ENCODE data around the gene SLC18A3.

DNA sequence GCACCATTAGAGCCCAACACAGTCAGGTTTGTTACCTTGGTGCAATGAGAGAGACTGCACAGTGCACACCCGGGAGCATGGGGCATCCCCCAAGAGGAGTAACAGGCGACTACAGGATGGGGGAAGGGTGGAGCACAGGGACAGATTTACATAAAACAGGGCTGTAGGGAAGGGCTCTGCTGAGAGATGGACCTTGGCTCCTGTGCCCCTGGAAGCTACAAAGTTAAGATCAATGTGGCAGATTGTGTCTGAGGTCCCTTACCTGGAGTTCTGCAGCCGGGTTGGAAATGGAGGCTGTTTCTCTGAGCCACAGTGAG, 13.7 kb upstream of the SLC18A3 start:
- no peak for TF ChIP-seq EZH2 (IDR thresholded peaks at IDR 0.05; ENCODE audit: low read depth, unreplicated experiment)
- TF ChIP-seq, protein P1, sequence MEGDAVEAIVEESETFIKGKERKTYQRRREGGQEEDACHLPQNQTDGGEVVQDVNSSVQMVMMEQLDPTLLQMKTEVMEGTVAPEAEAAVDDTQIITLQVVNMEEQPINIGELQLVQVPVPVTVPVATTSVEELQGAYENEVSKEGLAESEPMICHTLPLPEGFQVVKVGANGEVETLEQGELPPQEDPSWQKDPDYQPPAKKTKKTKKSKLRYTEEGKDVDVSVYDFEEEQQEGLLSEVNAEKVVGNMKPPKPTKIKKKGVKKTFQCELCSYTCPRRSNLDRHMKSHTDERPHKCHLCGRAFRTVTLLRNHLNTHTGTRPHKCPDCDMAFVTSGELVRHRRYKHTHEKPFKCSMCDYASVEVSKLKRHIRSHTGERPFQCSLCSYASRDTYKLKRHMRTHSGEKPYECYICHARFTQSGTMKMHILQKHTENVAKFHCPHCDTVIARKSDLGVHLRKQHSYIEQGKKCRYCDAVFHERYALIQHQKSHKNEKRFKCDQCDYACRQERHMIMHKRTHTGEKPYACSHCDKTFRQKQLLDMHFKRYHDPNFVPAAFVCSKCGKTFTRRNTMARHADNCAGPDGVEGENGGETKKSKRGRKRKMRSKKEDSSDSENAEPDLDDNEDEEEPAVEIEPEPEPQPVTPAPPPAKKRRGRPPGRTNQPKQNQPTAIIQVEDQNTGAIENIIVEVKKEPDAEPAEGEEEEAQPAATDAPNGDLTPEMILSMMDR (conservative IDR thresholded peaks at IDR 0.05; ENCODE audit: low read depth in 2 of 2) = no peak
- TF ChIP-seq JUNB (IDR thresholded peaks at IDR 0.05; ENCODE audit: unreplicated experiment) = no peak
- TF ChIP-seq STAT1 (IDR thresholded peaks at IDR 0.05; ENCODE audit: unreplicated experiment) = no peak
- TF ChIP-seq EZH2phosphoT487 (IDR thresholded peaks at IDR 0.05; ENCODE audit: unreplicated experiment) = no peak
- no peak for TF ChIP-seq POLR2AphosphoS5 (IDR thresholded peaks at IDR 0.05; ENCODE audit: low read depth)
- TF ChIP-seq CREB1 (CRISPR knock-in tag; IDR thresholded peaks at IDR 0.05; ENCODE audit: low read depth) = no peak
- TF ChIP-seq, protein P2, sequence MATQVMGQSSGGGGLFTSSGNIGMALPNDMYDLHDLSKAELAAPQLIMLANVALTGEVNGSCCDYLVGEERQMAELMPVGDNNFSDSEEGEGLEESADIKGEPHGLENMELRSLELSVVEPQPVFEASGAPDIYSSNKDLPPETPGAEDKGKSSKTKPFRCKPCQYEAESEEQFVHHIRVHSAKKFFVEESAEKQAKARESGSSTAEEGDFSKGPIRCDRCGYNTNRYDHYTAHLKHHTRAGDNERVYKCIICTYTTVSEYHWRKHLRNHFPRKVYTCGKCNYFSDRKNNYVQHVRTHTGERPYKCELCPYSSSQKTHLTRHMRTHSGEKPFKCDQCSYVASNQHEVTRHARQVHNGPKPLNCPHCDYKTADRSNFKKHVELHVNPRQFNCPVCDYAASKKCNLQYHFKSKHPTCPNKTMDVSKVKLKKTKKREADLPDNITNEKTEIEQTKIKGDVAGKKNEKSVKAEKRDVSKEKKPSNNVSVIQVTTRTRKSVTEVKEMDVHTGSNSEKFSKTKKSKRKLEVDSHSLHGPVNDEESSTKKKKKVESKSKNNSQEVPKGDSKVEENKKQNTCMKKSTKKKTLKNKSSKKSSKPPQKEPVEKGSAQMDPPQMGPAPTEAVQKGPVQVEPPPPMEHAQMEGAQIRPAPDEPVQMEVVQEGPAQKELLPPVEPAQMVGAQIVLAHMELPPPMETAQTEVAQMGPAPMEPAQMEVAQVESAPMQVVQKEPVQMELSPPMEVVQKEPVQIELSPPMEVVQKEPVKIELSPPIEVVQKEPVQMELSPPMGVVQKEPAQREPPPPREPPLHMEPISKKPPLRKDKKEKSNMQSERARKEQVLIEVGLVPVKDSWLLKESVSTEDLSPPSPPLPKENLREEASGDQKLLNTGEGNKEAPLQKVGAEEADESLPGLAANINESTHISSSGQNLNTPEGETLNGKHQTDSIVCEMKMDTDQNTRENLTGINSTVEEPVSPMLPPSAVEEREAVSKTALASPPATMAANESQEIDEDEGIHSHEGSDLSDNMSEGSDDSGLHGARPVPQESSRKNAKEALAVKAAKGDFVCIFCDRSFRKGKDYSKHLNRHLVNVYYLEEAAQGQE (IDR thresholded peaks at IDR 0.05; ENCODE audit: unreplicated experiment) = no peak
- TF ChIP-seq, protein P3, sequence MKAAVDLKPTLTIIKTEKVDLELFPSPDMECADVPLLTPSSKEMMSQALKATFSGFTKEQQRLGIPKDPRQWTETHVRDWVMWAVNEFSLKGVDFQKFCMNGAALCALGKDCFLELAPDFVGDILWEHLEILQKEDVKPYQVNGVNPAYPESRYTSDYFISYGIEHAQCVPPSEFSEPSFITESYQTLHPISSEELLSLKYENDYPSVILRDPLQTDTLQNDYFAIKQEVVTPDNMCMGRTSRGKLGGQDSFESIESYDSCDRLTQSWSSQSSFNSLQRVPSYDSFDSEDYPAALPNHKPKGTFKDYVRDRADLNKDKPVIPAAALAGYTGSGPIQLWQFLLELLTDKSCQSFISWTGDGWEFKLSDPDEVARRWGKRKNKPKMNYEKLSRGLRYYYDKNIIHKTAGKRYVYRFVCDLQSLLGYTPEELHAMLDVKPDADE (IDR thresholded peaks at IDR 0.05) = no peak
- TF ChIP-seq NANOG (IDR thresholded peaks at IDR 0.05; ENCODE audit: borderline replicate concordance) = no peak
- TF ChIP-seq ZNF331 (CRISPR knock-in tag; IDR thresholded peaks at IDR 0.05; ENCODE audit: low read depth) = no peak
- TF ChIP-seq ZNF114 (CRISPR knock-in tag; IDR thresholded peaks at IDR 0.05) = no peak
- TF ChIP-seq, protein P4, sequence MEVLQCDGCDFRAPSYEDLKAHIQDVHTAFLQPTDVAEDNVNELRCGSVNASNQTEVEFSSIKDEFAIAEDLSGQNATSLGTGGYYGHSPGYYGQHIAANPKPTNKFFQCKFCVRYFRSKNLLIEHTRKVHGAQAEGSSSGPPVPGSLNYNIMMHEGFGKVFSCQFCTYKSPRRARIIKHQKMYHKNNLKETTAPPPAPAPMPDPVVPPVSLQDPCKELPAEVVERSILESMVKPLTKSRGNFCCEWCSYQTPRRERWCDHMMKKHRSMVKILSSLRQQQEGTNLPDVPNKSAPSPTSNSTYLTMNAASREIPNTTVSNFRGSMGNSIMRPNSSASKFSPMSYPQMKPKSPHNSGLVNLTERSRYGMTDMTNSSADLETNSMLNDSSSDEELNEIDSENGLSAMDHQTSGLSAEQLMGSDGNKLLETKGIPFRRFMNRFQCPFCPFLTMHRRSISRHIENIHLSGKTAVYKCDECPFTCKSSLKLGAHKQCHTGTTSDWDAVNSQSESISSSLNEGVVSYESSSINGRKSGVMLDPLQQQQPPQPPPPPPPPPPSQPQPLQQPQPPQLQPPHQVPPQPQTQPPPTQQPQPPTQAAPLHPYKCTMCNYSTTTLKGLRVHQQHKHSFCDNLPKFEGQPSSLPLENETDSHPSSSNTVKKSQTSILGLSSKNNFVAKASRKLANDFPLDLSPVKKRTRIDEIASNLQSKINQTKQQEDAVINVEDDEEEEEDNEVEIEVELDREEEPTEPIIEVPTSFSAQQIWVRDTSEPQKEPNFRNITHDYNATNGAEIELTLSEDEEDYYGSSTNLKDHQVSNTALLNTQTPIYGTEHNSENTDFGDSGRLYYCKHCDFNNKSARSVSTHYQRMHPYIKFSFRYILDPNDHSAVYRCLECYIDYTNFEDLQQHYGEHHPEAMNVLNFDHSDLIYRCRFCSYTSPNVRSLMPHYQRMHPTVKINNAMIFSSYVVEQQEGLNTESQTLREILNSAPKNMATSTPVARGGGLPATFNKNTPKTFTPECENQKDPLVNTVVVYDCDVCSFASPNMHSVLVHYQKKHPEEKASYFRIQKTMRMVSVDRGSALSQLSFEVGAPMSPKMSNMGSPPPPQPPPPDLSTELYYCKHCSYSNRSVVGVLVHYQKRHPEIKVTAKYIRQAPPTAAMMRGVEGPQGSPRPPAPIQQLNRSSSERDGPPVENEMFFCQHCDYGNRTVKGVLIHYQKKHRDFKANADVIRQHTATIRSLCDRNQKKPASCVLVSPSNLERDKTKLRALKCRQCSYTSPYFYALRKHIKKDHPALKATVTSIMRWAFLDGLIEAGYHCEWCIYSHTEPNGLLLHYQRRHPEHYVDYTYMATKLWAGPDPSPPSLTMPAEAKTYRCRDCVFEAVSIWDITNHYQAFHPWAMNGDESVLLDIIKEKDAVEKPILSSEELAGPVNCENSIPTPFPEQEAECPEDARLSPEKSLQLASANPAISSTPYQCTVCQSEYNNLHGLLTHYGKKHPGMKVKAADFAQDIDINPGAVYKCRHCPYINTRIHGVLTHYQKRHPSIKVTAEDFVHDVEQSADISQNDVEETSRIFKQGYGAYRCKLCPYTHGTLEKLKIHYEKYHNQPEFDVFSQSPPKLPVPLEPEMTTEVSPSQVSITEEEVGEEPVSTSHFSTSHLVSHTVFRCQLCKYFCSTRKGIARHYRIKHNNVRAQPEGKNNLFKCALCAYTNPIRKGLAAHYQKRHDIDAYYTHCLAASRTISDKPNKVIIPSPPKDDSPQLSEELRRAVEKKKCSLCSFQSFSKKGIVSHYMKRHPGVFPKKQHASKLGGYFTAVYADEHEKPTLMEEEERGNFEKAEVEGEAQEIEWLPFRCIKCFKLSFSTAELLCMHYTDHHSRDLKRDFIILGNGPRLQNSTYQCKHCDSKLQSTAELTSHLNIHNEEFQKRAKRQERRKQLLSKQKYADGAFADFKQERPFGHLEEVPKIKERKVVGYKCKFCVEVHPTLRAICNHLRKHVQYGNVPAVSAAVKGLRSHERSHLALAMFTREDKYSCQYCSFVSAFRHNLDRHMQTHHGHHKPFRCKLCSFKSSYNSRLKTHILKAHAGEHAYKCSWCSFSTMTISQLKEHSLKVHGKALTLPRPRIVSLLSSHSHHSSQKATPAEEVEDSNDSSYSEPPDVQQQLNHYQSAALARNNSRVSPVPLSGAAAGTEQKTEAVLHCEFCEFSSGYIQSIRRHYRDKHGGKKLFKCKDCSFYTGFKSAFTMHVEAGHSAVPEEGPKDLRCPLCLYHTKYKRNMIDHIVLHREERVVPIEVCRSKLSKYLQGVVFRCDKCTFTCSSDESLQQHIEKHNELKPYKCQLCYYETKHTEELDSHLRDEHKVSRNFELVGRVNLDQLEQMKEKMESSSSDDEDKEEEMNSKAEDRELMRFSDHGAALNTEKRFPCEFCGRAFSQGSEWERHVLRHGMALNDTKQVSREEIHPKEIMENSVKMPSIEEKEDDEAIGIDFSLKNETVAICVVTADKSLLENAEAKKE (CRISPR knock-in tag; IDR thresholded peaks at IDR 0.05) = no peak

All from GM23338 (cell line).